ENCODE results near the gene SLC43A2. TPM values are rescaled to one million over a fixed set of nuclear protein-coding genes. Genes with fewer than 3 reads are reported as not detected.
A peak's percentile ranks its signal among the peaks of the same experiment; 100 is the strongest.

Gene SLC43A2
- total and polyA plus RNA-seq, 2 donors (not counting 3 experiments of a cell fraction or from before 2014, with no cell fraction given), result 41.7 to 52.0 TPM

DNA sequence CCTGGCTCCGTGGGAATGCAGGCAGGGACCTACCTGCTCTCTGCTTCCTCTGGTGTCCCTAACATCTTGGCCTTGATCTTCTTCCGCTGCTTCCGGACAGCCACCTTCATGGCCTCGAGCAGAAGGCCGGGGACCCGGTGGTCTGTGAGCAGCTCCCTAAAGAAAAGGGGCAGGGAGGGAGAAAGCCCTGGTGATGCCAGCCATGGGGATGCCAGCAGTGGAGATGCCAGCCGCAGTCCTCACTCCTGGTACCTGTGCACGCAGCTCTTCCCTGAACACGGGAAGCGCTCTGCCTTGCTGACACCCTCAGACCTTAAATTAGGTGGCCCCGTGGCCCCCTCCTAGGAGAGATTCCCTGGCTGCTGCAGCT lies 19.2 kb upstream of the SLC43A2 start:
- FAIRE-seq, result no peak
- CTCF ChIA-PET, result interaction anchor here (1.0 to 7.7 kb wide), 10 partner anchors 13 to 132 kb away, joined by 3 to 218 read pairs (median 6); partner anchors contain the start of genes INPP5K, PITPNA and SLC43A2
- H3K9ac ChIP-seq (replicated peaks; ENCODE audit: extremely low read depth, insufficient read depth, low read length), result no peak overlapping the region

DNA sequence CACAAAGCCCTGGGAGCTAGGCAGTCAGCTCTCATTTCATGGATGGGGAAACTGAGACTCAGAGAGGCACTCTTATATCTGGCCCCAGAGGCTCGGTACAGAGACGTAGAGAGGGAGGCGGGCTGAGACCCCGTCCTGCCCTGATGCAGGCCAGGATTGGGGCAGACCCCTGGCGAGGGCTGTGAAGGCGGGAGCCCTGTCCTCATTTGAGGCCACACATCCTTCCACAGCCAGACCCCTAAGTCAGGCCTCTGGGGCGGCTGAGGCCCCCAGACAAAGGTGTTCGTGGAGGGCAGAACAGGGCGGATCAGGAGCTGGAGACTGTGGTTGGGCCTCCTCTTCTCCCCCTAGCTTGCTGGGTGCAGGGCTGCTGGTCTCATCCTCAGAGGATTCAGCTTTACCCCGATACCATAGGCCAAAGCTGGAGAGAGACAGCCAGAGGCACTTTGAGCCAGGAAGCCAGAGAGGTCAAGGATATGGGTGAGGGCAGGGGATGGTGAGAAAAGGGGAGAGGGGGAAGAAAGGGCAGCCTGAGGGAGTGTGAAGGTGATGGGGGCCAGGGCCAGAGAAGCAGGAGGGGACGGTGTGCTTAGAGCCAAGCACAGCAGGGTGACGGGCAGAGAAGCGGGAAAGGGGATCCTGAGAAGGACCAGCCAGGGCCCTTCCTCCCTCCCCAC lies 17.7 kb upstream of the SLC43A2 start:
- Histone ChIP-seq H3K4me1 (ENCODE audit: control insufficient read depth, extremely low read depth, insufficient read depth, low read length) (peaks cover 44% of the 10 kb centered on the region), H3K9me3 (replicated peaks; ENCODE audit: control insufficient read depth, insufficient read depth, low read length) (no peaks in the 10 kb centered on the region), H3K4me2 (ENCODE audit: insufficient read depth, low read length) (peak overlapping the region; percentile 53), H3K36me3 (ENCODE audit: control insufficient read depth in 2 of 2, extremely low read depth in 1 of 2, insufficient read depth in 2 of 2, low read length in 2 of 2) (peaks cover 6 to 8% of the 10 kb centered on the region in 2 experiments), H3K9me1 (replicated peaks; ENCODE audit: control insufficient read depth, extremely low read depth, insufficient read depth, low read length) (no peaks in the 10 kb centered on the region), H2AFZ (ENCODE audit: low read depth, low read length) (peak overlapping the region; percentile 6), H3K27me3 (ENCODE audit: control insufficient read depth in 2 of 2, insufficient read depth in 2 of 2, low read length in 2 of 2) (no peaks in the 10 kb centered on the region), H3K27ac (ENCODE audit: insufficient read depth, low read depth, low read length) (peak overlapping the region; percentile 72), H3K79me2 (ENCODE audit: control insufficient read depth, insufficient read depth, low read length) (peaks cover 14% of the 10 kb centered on the region), H3K4me3 (replicated peaks in 1 of 3; ENCODE audit: insufficient read depth in 1 of 3, low read depth in 1 of 3, low read length in 3 of 3) (no peak overlapping the region), H3K9ac (replicated peaks; ENCODE audit: extremely low read depth, insufficient read depth, low read length) (peak overlapping the region; percentile 84), H4K20me1 (replicated peaks; ENCODE audit: control insufficient read depth, extremely low read depth, insufficient read depth, low read length) (no peaks in the 10 kb centered on the region)
- FAIRE-seq (peak; percentile 31), DNase-seq (ENCODE audit: low read depth, low spot score) (no peak)
- ChIA-PET CTCF (interaction anchor here (0.8 to 7.7 kb wide), 9 partner anchors 17 to 387 kb away, joined by 3 to 218 read pairs (median 3); partner anchors contain the start of genes PITPNA, PRPF8 and SLC43A2), POLR2A (interaction anchor here (1.3 kb wide), 1 partner anchor 70 kb away, joined by 4 read pairs; no protein-coding TSS in a partner anchor)
- TF ChIP-seq, protein P1, sequence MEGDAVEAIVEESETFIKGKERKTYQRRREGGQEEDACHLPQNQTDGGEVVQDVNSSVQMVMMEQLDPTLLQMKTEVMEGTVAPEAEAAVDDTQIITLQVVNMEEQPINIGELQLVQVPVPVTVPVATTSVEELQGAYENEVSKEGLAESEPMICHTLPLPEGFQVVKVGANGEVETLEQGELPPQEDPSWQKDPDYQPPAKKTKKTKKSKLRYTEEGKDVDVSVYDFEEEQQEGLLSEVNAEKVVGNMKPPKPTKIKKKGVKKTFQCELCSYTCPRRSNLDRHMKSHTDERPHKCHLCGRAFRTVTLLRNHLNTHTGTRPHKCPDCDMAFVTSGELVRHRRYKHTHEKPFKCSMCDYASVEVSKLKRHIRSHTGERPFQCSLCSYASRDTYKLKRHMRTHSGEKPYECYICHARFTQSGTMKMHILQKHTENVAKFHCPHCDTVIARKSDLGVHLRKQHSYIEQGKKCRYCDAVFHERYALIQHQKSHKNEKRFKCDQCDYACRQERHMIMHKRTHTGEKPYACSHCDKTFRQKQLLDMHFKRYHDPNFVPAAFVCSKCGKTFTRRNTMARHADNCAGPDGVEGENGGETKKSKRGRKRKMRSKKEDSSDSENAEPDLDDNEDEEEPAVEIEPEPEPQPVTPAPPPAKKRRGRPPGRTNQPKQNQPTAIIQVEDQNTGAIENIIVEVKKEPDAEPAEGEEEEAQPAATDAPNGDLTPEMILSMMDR (IDR thresholded peaks at IDR 0.05; ENCODE audit: extremely low read depth in 1 of 2, insufficient read depth in 1 of 2, low read depth in 1 of 2, low read length in 2 of 2), result no peak
- no peak for TF ChIP-seq JUN (IDR thresholded peaks at IDR 0.05; ENCODE audit: borderline replicate concordance, insufficient read depth, insufficient read length, low read depth)
- TF ChIP-seq MYC (IDR thresholded peaks at IDR 0.05; ENCODE audit: low read depth, low read length), result no peak
- no peak for TF ChIP-seq EZH2 (IDR thresholded peaks at IDR 0.05; ENCODE audit: borderline replicate concordance, low read depth, low read length, severe bottlenecking)
- intact Hi-C loops (cut with micrococcal nuclease), result no loop called here
- BruUV-seq (replicated peaks), result no TSS peak
- dilution Hi-C loops (cut with MboI; ENCODE audit: extremely low pct_ligation_motif_present, low sequenced_read_pairs), result no loop called here

More for the DNA sequence above, 19.2 kb upstream of the SLC43A2 start:
- H4K20me1 ChIP-seq (replicated peaks; ENCODE audit: control insufficient read depth, extremely low read depth, insufficient read depth, low read length), result no peaks in the 10 kb centered on the region
- peaks cover 14% of the 10 kb centered on the region for H3K79me2 ChIP-seq (ENCODE audit: control insufficient read depth, insufficient read depth, low read length)
- POLR2A ChIA-PET, result interaction anchor here (1.8 to 2.1 kb wide), 2 partner anchors 23 to 69 kb away, joined by 4 to 10 read pairs; no protein-coding TSS in a partner anchor
- BruUV-seq (replicated peaks), result no TSS peak
- H3K4me1 ChIP-seq (ENCODE audit: control insufficient read depth, extremely low read depth, insufficient read depth, low read length), result peaks cover 44% of the 10 kb centered on the region
- H3K27me3 ChIP-seq (ENCODE audit: control insufficient read depth in 2 of 2, insufficient read depth in 2 of 2, low read length in 2 of 2), result no peaks in the 10 kb centered on the region
- DNase-seq (ENCODE audit: low read depth, low spot score), result no peak
- no peak overlapping the region for H3K27ac ChIP-seq (ENCODE audit: insufficient read depth, low read depth, low read length)
- no peak for TF ChIP-seq EZH2 (IDR thresholded peaks at IDR 0.05; ENCODE audit: borderline replicate concordance, low read depth, low read length, severe bottlenecking)
- H2AFZ ChIP-seq (ENCODE audit: low read depth, low read length), result no peak overlapping the region
- no peaks in the 10 kb centered on the region for H3K9me3 ChIP-seq (replicated peaks; ENCODE audit: control insufficient read depth, insufficient read depth, low read length)
- H3K4me2 ChIP-seq (ENCODE audit: insufficient read depth, low read length), result peak overlapping the region; percentile 11
- dilution Hi-C loops (cut with MboI; ENCODE audit: extremely low pct_ligation_motif_present, low sequenced_read_pairs), result no loop called here
- no peaks in the 10 kb centered on the region for H3K9me1 ChIP-seq (replicated peaks; ENCODE audit: control insufficient read depth, extremely low read depth, insufficient read depth, low read length)
- H3K36me3 ChIP-seq (ENCODE audit: control insufficient read depth in 2 of 2, extremely low read depth in 1 of 2, insufficient read depth in 2 of 2, low read length in 2 of 2), result peaks cover 15 to 17% of the 10 kb centered on the region in 2 experiments
- no peak overlapping the region for H3K4me3 ChIP-seq (replicated peaks in 1 of 3; ENCODE audit: insufficient read depth in 1 of 3, low read depth in 1 of 3, low read length in 3 of 3)
- intact Hi-C loops (cut with micrococcal nuclease), result loop anchor here (1.0 to 2.0 kb wide), 4 partner anchors 37 to 389 kb away; partner anchors contain the start of genes INPP5K and PRPF8

Data from endothelial cell of umbilical vein (primary cell).